PFSK-1 (cell line): Measurements from ENCODE around the gene DPH7. TPM values are rescaled to one million over a fixed set of nuclear protein-coding genes. Genes with fewer than 3 reads are reported as not detected.
A peak's percentile ranks its signal among the peaks of the same experiment; 100 is the strongest.

Source experiments
- FOXP2 ChIP-seq: optimal IDR thresholded peaks from 2 replicates; pipeline ENCODE3; 2011; ENCODE audit warnings: borderline replicate concordance, control low read depth, inconsistent platforms; ENCODE audit not compliant: insufficient read depth; ENCODE audit errors: extremely low read length, extremely low read depth
- POLR2AphosphoS5 ChIP-seq: IDR thresholded peaks from 2 replicates; pipeline ENCODE4 v1.6.1; 2012; ENCODE audit warnings: low read depth, mild to moderate bottlenecking, control low read depth, low read length, moderate library complexity
- REST ChIP-seq, 2 experiments: IDR thresholded peaks; 2 replicates each; pipeline versions ENCODE4 v1.6.1 to v1.8.0; 2011 to 2012; ENCODE audit warnings: low read depth in 2 of 2, low read length in 2 of 2, control low read depth in 1 of 2, inconsistent platforms in 1 of 2, mild to moderate bottlenecking in 1 of 2, moderate library complexity in 1 of 2; ENCODE audit not compliant: insufficient read depth in 1 of 2
- SIN3A ChIP-seq: IDR thresholded peaks from 2 replicates; pipeline ENCODE4 v1.6.1; 2012; ENCODE audit warnings: mild to moderate bottlenecking, low read length, moderate library complexity, borderline replicate concordance; ENCODE audit not compliant: insufficient read depth
- TAF1 ChIP-seq: IDR thresholded peaks from 2 replicates; pipeline ENCODE4 v1.6.1; 2012; ENCODE audit warnings: low read length, control low read depth, borderline replicate concordance; ENCODE audit not compliant: insufficient read depth
- polyA plus RNA-seq: library from polyadenylated mRNA; unstranded; fragments of >200 nt; gene quantifications from one replicate; pipeline ENCODE4 v1.2.1, GENCODE V29; 2012; ENCODE audit warnings: low read depth, missing spikeins; ENCODE audit not compliant: insufficient read length

Gene DPH7
- polyA plus RNA-seq: 32.8 TPM

DNA sequence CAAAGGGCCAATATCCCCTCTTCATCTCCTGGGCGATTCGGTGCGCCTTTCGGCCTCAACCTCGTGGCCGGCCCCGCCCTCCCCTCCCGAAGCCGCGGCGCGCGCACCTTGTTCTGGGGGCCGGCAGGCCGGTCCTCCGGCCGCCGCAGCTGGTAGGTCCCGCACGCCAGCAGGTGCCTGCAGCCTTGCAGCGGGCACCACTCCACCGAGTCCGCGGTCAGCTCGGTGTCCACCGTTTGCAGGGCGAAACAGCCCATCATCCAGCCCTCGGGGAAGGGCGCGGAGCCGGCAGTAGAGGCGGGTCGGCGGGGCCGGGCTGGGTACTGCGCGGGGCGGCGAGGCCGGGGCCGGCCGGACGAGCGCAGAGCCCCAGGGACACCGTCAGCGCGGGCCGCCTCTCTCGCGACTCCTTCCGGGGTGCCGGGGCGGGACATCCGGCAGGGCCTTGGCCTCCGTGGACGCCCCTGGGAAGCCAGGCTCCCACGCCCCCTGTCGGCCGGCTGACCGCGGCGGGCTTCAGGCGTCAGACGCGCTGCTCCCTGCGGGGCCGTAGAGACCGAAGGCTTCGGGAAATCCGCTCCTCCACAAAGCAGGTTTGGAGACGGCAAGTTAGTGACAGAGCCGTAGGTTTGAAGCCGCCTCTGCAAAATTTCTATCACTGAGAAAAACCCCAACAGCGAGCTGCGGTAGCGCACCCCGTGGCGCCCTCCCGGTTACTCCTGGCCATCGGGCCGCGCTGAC, at the start of gene DPH7:
Gene DPH7 (minus strand): TSS at position 408 of the 741 bp plus-strand sequence. CDS start 148 bp downstream, at position 260.
- TF ChIP-seq POLR2AphosphoS5 (peak; percentile 61), TAF1 (peak; percentile 72; the same call in 1 of the 2 replicates), REST (IDR thresholded peaks at IDR 0.05; ENCODE audit: insufficient read depth in 1 of 2, low read depth in 2 of 2, low read length in 2 of 2) (0 out of 4 replicates have a peak, but pooled peaks of 1 of the 2 experiments have one; percentile 50), SIN3A (peak; percentile 75; the same call in 1 of the 2 replicates), FOXP2 (peak; percentile 86)

DNA sequence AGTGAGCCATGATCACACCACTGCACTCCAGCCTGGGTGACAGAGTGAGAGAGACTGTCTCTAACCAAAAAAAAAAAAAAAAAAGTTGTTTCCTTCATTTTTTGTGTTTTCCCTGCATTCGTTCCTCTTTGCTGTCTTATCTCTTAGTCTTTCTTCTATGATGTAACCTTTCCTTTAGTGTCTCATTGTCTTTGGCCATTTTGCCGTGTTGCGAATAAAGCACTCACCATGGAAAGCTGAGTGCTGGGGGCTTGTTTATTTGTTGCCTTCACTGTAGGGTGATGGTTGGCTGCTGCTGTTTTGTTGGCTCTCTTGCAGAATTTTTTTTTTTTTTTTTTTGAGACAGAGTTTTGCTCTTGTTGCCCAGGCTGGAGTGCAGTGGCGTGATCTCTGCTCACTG, 47.7 kb upstream of the DPH7 start:
- TF ChIP-seq SIN3A: no peak
- no peak for TF ChIP-seq FOXP2
- no peak for TF ChIP-seq TAF1
- no peak for TF ChIP-seq REST (IDR thresholded peaks at IDR 0.05; ENCODE audit: insufficient read depth in 1 of 2, low read depth in 2 of 2, low read length in 2 of 2)
- TF ChIP-seq POLR2AphosphoS5: no peak

GRCh38 chr9:137621131-137621757, 42.5 kb upstream of the DPH7 start:
- TF ChIP-seq FOXP2 (no peak), SIN3A (no peak), REST (IDR thresholded peaks at IDR 0.05; ENCODE audit: insufficient read depth in 1 of 2, low read depth in 2 of 2, low read length in 2 of 2) (no peak), POLR2AphosphoS5 (no peak), TAF1 (no peak)

- TF ChIP-seq SIN3A (no peak), REST (IDR thresholded peaks at IDR 0.05; ENCODE audit: insufficient read depth in 1 of 2, low read depth in 2 of 2, low read length in 2 of 2) (no peak), POLR2AphosphoS5 (no peak), TAF1 (no peak), FOXP2 (no peak)
Measured at GRCh38 chr9:137620581-137620980, 41.9 kb upstream of the DPH7 start.
